ENCODE data around the gene CBX6. TPM values are rescaled to one million over a fixed set of nuclear protein-coding genes. Genes with fewer than 3 reads are reported as not detected.
A peak's percentile ranks its signal among the peaks of the same experiment; 100 is the strongest.

The CBX6 gene
- total and polyA plus RNA-seq, 4 donors = 14.6 to 79.2 (median 23.3) TPM

GRCh38 chr22:38867471-38868285 lies 4.3 kb downstream of the CBX6 start:
- Histone ChIP-seq H3K9ac (ENCODE audit: insufficient read depth in 1 of 2, low read length in 2 of 2) (no peak overlapping the region), H3K27me3 (ENCODE audit: control insufficient read depth in 3 of 3, insufficient read depth in 3 of 3, low read length in 2 of 3) (no peaks in the 10 kb centered on the region), H3K9me3 (ENCODE audit: control insufficient read depth in 4 of 4, insufficient read depth in 3 of 4, low read length in 3 of 4) (no peaks in the 10 kb centered on the region), H3K27ac (ENCODE audit: low read depth in 1 of 2, low read length in 1 of 2) (no peak overlapping the region), H3K4me3 (no peak overlapping the region), H3K4me1 (ENCODE audit: control insufficient read depth in 5 of 5, insufficient read depth in 5 of 5, low read length in 5 of 5) (peaks cover 8 to 43% (median 19%) of the 10 kb centered on the region in 5 donors), H3K36me3 (ENCODE audit: control insufficient read depth in 4 of 4, insufficient read depth in 4 of 4, low read length in 4 of 4) (peaks cover 3 to 34% (median 19%) of the 10 kb centered on the region in 4 donors)
- 94 to 96% methylated on average over 18 of the region's 18 CpGs for WGBS, 2 donors
- no peak for TF ChIP-seq CTCF (IDR thresholded peaks at IDR 0.05; ENCODE audit: control extremely low read depth, extremely low read depth)
- DNase-seq (peak in 1 of 3 donors; percentile 11), ATAC-seq (ENCODE audit: insufficient read depth, low FRiP score) (no peak)

- Histone ChIP-seq H3K4me1 (ENCODE audit: control insufficient read depth in 5 of 5, insufficient read depth in 5 of 5, low read length in 5 of 5) (peaks cover 8 to 48% (median 19%) of the 10 kb centered on the region in 5 donors), H3K9ac (ENCODE audit: insufficient read depth in 1 of 2, low read length in 2 of 2) (no peak overlapping the region), H3K4me3 (no peak overlapping the region), H3K27me3 (ENCODE audit: control insufficient read depth in 3 of 3, insufficient read depth in 3 of 3, low read length in 2 of 3) (no peaks in the 10 kb centered on the region), H3K27ac (ENCODE audit: low read depth in 1 of 2, low read length in 1 of 2) (no peak overlapping the region), H3K36me3 (ENCODE audit: control insufficient read depth in 4 of 4, insufficient read depth in 4 of 4, low read length in 4 of 4) (peaks cover 3 to 34% (median 19%) of the 10 kb centered on the region in 4 donors), H3K9me3 (ENCODE audit: control insufficient read depth in 4 of 4, insufficient read depth in 3 of 4, low read length in 3 of 4) (no peaks in the 10 kb centered on the region)
- DNase-seq (no peak), ATAC-seq (ENCODE audit: insufficient read depth, low FRiP score) (no peak)
- 87 to 90% methylated on average over 13 of the region's 13 CpGs for WGBS, 2 donors
- no peak for TF ChIP-seq CTCF (IDR thresholded peaks at IDR 0.05; ENCODE audit: control extremely low read depth, extremely low read depth)
Measured at GRCh38 chr22:38867124-38867455, 4.9 kb downstream of the CBX6 start.

- Histone ChIP-seq H3K4me3 (no peak overlapping the region), H3K27ac (ENCODE audit: low read depth in 1 of 2, low read length in 1 of 2) (no peak overlapping the region), H3K9ac (ENCODE audit: insufficient read depth in 1 of 2, low read length in 2 of 2) (no peak overlapping the region), H3K9me3 (ENCODE audit: control insufficient read depth in 4 of 4, insufficient read depth in 3 of 4, low read length in 3 of 4) (no peaks in the 10 kb centered on the region), H3K4me1 (ENCODE audit: control insufficient read depth in 5 of 5, insufficient read depth in 5 of 5, low read length in 5 of 5) (peaks cover 8 to 51% (median 19%) of the 10 kb centered on the region in 5 donors), H3K36me3 (ENCODE audit: control insufficient read depth in 4 of 4, insufficient read depth in 4 of 4, low read length in 4 of 4) (peaks cover 3 to 34% (median 19%) of the 10 kb centered on the region in 4 donors), H3K27me3 (ENCODE audit: control insufficient read depth in 3 of 3, insufficient read depth in 3 of 3, low read length in 2 of 3) (no peaks in the 10 kb centered on the region)
- TF ChIP-seq CTCF (IDR thresholded peaks at IDR 0.05; ENCODE audit: control extremely low read depth, extremely low read depth) = no peak
- 86 to 88% methylated on average over 56 to 75 of the region's 75 CpGs for WGBS, 2 donors
- peak in 1 of 3 donors; percentile 11 for DNase-seq
- ATAC-seq (ENCODE audit: insufficient read depth, low FRiP score) = no peak
Measured at GRCh38 chr22:38866399-38867123, 5.5 kb downstream of the CBX6 start.
